Measurements from ENCODE around the gene STK32A.

DNA sequence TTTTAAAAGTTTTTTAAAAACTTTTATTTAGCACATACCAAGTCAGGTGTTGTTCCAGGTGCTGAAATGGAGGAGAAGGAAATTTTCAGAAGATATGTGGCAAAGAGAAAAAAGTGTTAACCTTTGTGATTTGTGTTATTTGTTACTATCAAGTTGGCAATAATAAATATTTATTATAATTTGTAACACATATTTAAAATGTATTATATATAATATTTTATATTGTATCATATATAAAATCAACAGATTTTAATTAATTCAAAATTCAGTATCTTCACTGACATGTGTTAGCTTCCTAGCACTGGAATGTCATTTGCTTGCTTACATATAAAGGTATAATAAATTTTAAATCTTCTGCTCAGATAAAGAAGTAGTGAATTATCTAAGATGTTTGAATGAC, 71.5 kb downstream of the STK32A start:
- TF ChIP-seq, protein P1, sequence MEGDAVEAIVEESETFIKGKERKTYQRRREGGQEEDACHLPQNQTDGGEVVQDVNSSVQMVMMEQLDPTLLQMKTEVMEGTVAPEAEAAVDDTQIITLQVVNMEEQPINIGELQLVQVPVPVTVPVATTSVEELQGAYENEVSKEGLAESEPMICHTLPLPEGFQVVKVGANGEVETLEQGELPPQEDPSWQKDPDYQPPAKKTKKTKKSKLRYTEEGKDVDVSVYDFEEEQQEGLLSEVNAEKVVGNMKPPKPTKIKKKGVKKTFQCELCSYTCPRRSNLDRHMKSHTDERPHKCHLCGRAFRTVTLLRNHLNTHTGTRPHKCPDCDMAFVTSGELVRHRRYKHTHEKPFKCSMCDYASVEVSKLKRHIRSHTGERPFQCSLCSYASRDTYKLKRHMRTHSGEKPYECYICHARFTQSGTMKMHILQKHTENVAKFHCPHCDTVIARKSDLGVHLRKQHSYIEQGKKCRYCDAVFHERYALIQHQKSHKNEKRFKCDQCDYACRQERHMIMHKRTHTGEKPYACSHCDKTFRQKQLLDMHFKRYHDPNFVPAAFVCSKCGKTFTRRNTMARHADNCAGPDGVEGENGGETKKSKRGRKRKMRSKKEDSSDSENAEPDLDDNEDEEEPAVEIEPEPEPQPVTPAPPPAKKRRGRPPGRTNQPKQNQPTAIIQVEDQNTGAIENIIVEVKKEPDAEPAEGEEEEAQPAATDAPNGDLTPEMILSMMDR (conservative IDR thresholded peaks at IDR 0.05; ENCODE audit: low read length), result no peak
- no peak for TF ChIP-seq EZH2phosphoT487 (IDR thresholded peaks at IDR 0.05; ENCODE audit: borderline replicate concordance)

Data from Loucy (cell line).